GM12878 (cell line): ENCODE measurements around the gene DNAJC17. TPM values are rescaled to one million over a fixed set of nuclear protein-coding genes. Genes with fewer than 3 reads are reported as not detected.

Experiments
- CREB1 ChIP-seq: IDR thresholded peaks from 2 replicates; pipeline ENCODE4 v1.6.1; 2012; ENCODE audit warnings: low read depth, mild to moderate bottlenecking, inconsistent platforms
- IKZF2 ChIP-seq, 2 experiments: fragments of 450-650 bp; IDR thresholded peaks; 2 replicates each; pipeline ENCODE4 v1.6.1; 2017; ENCODE audit warnings: mild to moderate bottlenecking in 2 of 2, moderate library complexity in 2 of 2
- KAT2A ChIP-seq: conservative IDR thresholded peaks from 2 replicates; pipeline ENCODE4 v1.6.1; 2011; ENCODE audit warnings: low read depth, low read length; ENCODE audit not compliant: control insufficient read depth
- KLF5 ChIP-seq: fragments of 450-650 bp; IDR thresholded peaks from 2 replicates; pipeline ENCODE4 v1.6.1; 2014; ENCODE audit warnings: mild to moderate bottlenecking; ENCODE audit not compliant: partially characterized antibody
- USF2 ChIP-seq: IDR thresholded peaks from 2 replicates; pipeline ENCODE4 v1.6.1; 2011; ENCODE audit warnings: low read depth, low read length, improper control_type of control experiment, borderline replicate concordance
- polyA plus RNA-seq, 11 experiments: library from polyadenylated mRNA; depleted of rRNA in 4 of 11; unstranded in 6 of 11; stranded (reverse) in 5 of 11; fragments of >200 nt; fragmentation: Nextera tagmentation in 4 of 11; fragmentation: Illumina TruSeq in 1 of 11; extraction: Ambion mirVana in 4 of 11; extraction: Trizol in 1 of 11; gene quantifications; 1 replicate in 1 of 11; 2 replicates in 10 of 11; pipeline versions ENCODE4 v1.2.1 to v1.2.3, GENCODE V29; 2011 to 2016; ENCODE audit warnings: inconsistent platforms in 2 of 11, missing spikeins in 2 of 11, low read depth in 1 of 11
- total RNA-seq, 4 experiments: library from RNA; depleted of rRNA in 3 of 4; stranded (reverse); fragments of >200 nt in 3 of 4; fragmentation: Illumina TruSeq in 1 of 4; extraction: Trizol in 1 of 4; gene quantifications; 2 replicates each; pipeline versions ENCODE4 v1.2.1 to v1.2.3, GENCODE V29; 2013 to 2021
- TF ChIP-seq, protein P1 (sequence below): fragments of 450-650 bp; IDR thresholded peaks from 2 replicates; pipeline ENCODE4 v1.6.1; 2017; ENCODE audit warnings: mild to moderate bottlenecking
- TF ChIP-seq, protein P2 (sequence below): fragments of 450-650 bp; IDR thresholded peaks from 2 replicates; pipeline ENCODE4 v1.6.1; 2016; ENCODE audit warnings: mild to moderate bottlenecking, moderate library complexity, borderline replicate concordance

The DNAJC17 gene
- total and polyA plus RNA-seq, 10 of the 15 experiments (the other 5 are each of a cell fraction or from before 2014, with no cell fraction given) = 6.1 to 62.8 (median 45.4) TPM

GRCh38 chr15:40836020-40836419 lies 28.7 kb upstream of the DNAJC17 start (continued):
- TF ChIP-seq, protein P1, sequence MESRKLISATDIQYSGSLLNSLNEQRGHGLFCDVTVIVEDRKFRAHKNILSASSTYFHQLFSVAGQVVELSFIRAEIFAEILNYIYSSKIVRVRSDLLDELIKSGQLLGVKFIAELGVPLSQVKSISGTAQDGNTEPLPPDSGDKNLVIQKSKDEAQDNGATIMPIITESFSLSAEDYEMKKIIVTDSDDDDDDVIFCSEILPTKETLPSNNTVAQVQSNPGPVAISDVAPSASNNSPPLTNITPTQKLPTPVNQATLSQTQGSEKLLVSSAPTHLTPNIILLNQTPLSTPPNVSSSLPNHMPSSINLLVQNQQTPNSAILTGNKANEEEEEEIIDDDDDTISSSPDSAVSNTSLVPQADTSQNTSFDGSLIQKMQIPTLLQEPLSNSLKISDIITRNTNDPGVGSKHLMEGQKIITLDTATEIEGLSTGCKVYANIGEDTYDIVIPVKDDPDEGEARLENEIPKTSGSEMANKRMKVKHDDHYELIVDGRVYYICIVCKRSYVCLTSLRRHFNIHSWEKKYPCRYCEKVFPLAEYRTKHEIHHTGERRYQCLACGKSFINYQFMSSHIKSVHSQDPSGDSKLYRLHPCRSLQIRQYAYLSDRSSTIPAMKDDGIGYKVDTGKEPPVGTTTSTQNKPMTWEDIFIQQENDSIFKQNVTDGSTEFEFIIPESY = no peak
- no peak for TF ChIP-seq CREB1
- TF ChIP-seq, protein P2, sequence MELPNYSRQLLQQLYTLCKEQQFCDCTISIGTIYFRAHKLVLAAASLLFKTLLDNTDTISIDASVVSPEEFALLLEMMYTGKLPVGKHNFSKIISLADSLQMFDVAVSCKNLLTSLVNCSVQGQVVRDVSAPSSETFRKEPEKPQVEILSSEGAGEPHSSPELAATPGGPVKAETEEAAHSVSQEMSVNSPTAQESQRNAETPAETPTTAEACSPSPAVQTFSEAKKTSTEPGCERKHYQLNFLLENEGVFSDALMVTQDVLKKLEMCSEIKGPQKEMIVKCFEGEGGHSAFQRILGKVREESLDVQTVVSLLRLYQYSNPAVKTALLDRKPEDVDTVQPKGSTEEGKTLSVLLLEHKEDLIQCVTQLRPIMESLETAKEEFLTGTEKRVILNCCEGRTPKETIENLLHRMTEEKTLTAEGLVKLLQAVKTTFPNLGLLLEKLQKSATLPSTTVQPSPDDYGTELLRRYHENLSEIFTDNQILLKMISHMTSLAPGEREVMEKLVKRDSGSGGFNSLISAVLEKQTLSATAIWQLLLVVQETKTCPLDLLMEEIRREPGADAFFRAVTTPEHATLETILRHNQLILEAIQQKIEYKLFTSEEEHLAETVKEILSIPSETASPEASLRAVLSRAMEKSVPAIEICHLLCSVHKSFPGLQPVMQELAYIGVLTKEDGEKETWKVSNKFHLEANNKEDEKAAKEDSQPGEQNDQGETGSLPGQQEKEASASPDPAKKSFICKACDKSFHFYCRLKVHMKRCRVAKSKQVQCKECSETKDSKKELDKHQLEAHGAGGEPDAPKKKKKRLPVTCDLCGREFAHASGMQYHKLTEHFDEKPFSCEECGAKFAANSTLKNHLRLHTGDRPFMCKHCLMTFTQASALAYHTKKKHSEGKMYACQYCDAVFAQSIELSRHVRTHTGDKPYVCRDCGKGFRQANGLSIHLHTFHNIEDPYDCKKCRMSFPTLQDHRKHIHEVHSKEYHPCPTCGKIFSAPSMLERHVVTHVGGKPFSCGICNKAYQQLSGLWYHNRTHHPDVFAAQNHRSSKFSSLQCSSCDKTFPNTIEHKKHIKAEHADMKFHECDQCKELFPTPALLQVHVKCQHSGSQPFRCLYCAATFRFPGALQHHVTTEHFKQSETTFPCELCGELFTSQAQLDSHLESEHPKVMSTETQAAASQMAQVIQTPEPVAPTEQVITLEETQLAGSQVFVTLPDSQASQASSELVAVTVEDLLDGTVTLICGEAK = no peak
- no peak for TF ChIP-seq IKZF2 (IDR thresholded peaks at IDR 0.05)
- no peak for TF ChIP-seq KLF5
- no peak for TF ChIP-seq KAT2A
- TF ChIP-seq USF2 = no peak
